ENCODE results near the gene FGGY. TPM values are rescaled to one million over a fixed set of nuclear protein-coding genes. Genes with fewer than 3 reads are reported as not detected.

Gene FGGY
- total RNA-seq, 1 experiment from 2014 or later, result 14.6 TPM

DNA sequence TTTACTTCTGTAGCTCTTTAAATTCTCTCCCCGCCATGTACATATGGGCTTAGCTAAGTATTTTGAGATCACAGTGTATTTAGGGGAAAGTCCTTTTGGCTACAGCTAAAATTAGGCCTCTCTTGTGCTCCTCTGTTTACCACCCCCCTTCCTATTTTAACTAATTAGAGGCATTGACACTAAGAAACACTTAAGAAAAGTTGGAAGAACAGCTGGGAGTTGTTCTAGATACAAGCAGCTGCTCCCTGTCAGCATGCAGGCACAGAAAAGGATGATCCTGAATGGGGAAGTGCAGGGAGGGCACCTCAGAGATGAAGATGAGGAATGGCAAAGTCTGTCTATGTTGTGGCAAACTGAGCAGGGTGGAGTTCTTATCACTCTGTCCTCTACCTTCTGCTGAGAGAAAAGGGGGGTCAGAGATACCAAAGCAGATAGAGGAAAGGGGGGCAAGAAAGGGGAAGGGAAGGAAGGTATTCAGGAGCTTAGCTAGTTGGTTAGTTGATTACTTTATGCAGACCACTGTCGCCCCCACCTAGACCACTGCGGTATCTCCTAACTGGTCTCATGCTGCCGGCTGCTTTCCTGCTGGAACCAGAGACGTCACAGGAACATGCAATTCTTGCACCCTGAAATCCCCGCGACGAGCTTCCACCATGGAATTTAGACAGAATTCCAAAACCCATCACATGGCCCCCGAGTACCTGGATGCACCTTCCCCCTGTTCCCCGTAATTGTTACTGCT is 435.5 kb downstream of the FGGY start:
- H3K4me2 ChIP-seq (ENCODE audit: insufficient read depth, insufficient read length, low read length), result no peak overlapping the region
- H2AFZ ChIP-seq (ENCODE audit: low read length), result no peak overlapping the region
- no peak overlapping the region for H4K91ac ChIP-seq (ENCODE audit: insufficient read length, low read depth, low read length)
- no peak overlapping the region for H3K56ac ChIP-seq (ENCODE audit: insufficient read length, low read depth, low read length)
- DNase-seq, result no peak
- H2BK12ac ChIP-seq (ENCODE audit: insufficient read length, low read depth, low read length), result no peak overlapping the region
- no peak overlapping the region for H2AK5ac ChIP-seq (ENCODE audit: insufficient read length, low read length)
- TF ChIP-seq, protein P1, sequence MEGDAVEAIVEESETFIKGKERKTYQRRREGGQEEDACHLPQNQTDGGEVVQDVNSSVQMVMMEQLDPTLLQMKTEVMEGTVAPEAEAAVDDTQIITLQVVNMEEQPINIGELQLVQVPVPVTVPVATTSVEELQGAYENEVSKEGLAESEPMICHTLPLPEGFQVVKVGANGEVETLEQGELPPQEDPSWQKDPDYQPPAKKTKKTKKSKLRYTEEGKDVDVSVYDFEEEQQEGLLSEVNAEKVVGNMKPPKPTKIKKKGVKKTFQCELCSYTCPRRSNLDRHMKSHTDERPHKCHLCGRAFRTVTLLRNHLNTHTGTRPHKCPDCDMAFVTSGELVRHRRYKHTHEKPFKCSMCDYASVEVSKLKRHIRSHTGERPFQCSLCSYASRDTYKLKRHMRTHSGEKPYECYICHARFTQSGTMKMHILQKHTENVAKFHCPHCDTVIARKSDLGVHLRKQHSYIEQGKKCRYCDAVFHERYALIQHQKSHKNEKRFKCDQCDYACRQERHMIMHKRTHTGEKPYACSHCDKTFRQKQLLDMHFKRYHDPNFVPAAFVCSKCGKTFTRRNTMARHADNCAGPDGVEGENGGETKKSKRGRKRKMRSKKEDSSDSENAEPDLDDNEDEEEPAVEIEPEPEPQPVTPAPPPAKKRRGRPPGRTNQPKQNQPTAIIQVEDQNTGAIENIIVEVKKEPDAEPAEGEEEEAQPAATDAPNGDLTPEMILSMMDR (conservative IDR thresholded peaks at IDR 0.05), result no peak
- H4K8ac ChIP-seq (replicated peaks; ENCODE audit: insufficient read length, low read depth, low read length), result no peak overlapping the region
- H2BK15ac ChIP-seq (ENCODE audit: low read depth, low read length), result no peak overlapping the region
- Mint-ChIP-seq H3K36me3 (ENCODE audit: insufficient read depth in 1 of 3, low read depth in 3 of 3) (peaks cover 10 to 33% (median 17%) of the 10 kb centered on the region in 3 experiments), H3K27ac (no peak overlapping the region), H3K9me3 (peaks cover 21 to 22% of the 10 kb centered on the region in 2 experiments), H3K4me1 (peaks cover 13 to 16% of the 10 kb centered on the region in 2 experiments), H3K4me3 (no peak overlapping the region), H3K27me3 (ENCODE audit: low read depth) (peaks cover 3% of the 10 kb centered on the region; the same call in 1 of the 2 replicates)
- H4K5ac ChIP-seq (ENCODE audit: insufficient read length, low read depth, low read length), result no peak overlapping the region
- H2BK5ac ChIP-seq (ENCODE audit: insufficient read length, low read length), result no peak overlapping the region
- no peak overlapping the region for H3K4ac ChIP-seq (ENCODE audit: low read depth, low read length)
- no peaks in the 10 kb centered on the region for H3K23me2 ChIP-seq (ENCODE audit: insufficient read length, low read depth, low read length, poor library complexity, severe bottlenecking)
- no peak overlapping the region for H2BK20ac ChIP-seq (ENCODE audit: low read depth, low read length, poor library complexity, severe bottlenecking)
- H3K79me1 ChIP-seq (ENCODE audit: insufficient read depth, low read depth, low read length, poor library complexity, severe bottlenecking), result no peaks in the 10 kb centered on the region
- no peak overlapping the region for H3K9ac ChIP-seq (ENCODE audit: extremely low read depth, insufficient read length, low read length)
- no peak overlapping the region for H3K14ac ChIP-seq (ENCODE audit: insufficient read depth, low read length)
- no peaks in the 10 kb centered on the region for H3K27me3 ChIP-seq (ENCODE audit: insufficient read depth, low read length)
- no CpG with 5 or more reads among the region's 10 CpGs for WGBS (ENCODE audit: extremely low coverage, insufficient read length, low lambda C conversion rate)
- no peaks in the 10 kb centered on the region; the same call in 1 of the 2 replicates for H3K4me1 ChIP-seq (ENCODE audit: insufficient read depth, low read length)
- H4K20me1 ChIP-seq (ENCODE audit: control insufficient read depth, insufficient read depth, insufficient read length), result no peaks in the 10 kb centered on the region
- no peaks in the 10 kb centered on the region for H3K79me2 ChIP-seq (ENCODE audit: insufficient read depth, low read length)
- H3K9me3 ChIP-seq (ENCODE audit: control insufficient read depth, low read depth, low read length), result no peaks in the 10 kb centered on the region
- no peak overlapping the region for H3T11ph ChIP-seq (ENCODE audit: low read length)
- H2BK120ac ChIP-seq (ENCODE audit: low read depth, low read length, poor library complexity, severe bottlenecking), result no peak overlapping the region
- H3K27ac ChIP-seq (ENCODE audit: insufficient read length, low read depth, low read length), result no peak overlapping the region
- no peak overlapping the region for H3K18ac ChIP-seq (ENCODE audit: insufficient read length, low read depth, low read length)
- H3K23ac ChIP-seq (ENCODE audit: insufficient read length, low read depth, low read length), result no peak overlapping the region
